Islet precursor cell (in vitro differentiated cells): ENCODE results near the gene HECW1.
"Not testable (repeated sequence)": the region's sequence is repeated elsewhere in the genome, so short reads cannot be mapped to it uniquely, and the experiment has no call there.

ENCODE experiments used
- DNase-seq: peaks from one replicate; pipeline ENCODE4 v3.0.0-alpha.2; 2018

HECW1 gene

GRCh38 chr7:43112459-43112940, at the start of gene HECW1:
Gene HECW1, plus strand, starts transcription at chr7:43112647. Its CDS starts 131,259 bp downstream, at chr7:43243906.
- DNase-seq, result no peak

- DNase-seq, result peak; percentile 72
Measured at GRCh38 chr7:43071604-43072003, 40.8 kb upstream of the HECW1 start.

- no peak for DNase-seq
Measured at GRCh38 chr7:43072530-43072929, 39.9 kb upstream of the HECW1 start.

GRCh38 chr7:43073811-43074210, 38.6 kb upstream of the HECW1 start:
- DNase-seq, result not testable (repeated sequence)

- no peak for DNase-seq
Measured at GRCh38 chr7:43076189-43076605, 36.2 kb upstream of the HECW1 start.

GRCh38 chr7:43076606-43077005, 35.8 kb upstream of the HECW1 start:
- no peak for DNase-seq

GRCh38 chr7:43077285-43077684, 35.2 kb upstream of the HECW1 start:
- DNase-seq, result no peak

- peak; percentile 67 for DNase-seq
Measured at GRCh38 chr7:43077732-43078391, 34.6 kb upstream of the HECW1 start.

- DNase-seq, result no peak
Measured at GRCh38 chr7:43078794-43079193, 33.7 kb upstream of the HECW1 start.

- DNase-seq, result no peak
Measured at GRCh38 chr7:43081603-43082002, 30.8 kb upstream of the HECW1 start.

- no peak for DNase-seq
Measured at GRCh38 chr7:43083106-43083505, 29.3 kb upstream of the HECW1 start.

GRCh38 chr7:43085017-43085416, 27.4 kb upstream of the HECW1 start:
- DNase-seq, result no peak

GRCh38 chr7:43085992-43086391, 26.5 kb upstream of the HECW1 start:
- no peak for DNase-seq

GRCh38 chr7:43092819-43093218, 19.6 kb upstream of the HECW1 start:
- no peak for DNase-seq

- no peak for DNase-seq
Measured at GRCh38 chr7:43096875-43097274, 15.6 kb upstream of the HECW1 start.

GRCh38 chr7:43099750-43100149, 12.7 kb upstream of the HECW1 start:
- DNase-seq, result no peak

- DNase-seq, result no peak
Measured at GRCh38 chr7:43104874-43105520, 7.5 kb upstream of the HECW1 start.

- no peak for DNase-seq
Measured at GRCh38 chr7:43105521-43106120, 6.8 kb upstream of the HECW1 start.

GRCh38 chr7:43108255-43109011, 4.0 kb upstream of the HECW1 start:
- DNase-seq, result peak; percentile 89

GRCh38 chr7:43110791-43111535, 1.5 kb upstream of the HECW1 start:
- DNase-seq, result no peak

GRCh38 chr7:43111630-43112458, 603 bp upstream of the HECW1 start:
- no peak for DNase-seq
